ENCODE measurements around the gene SYMPK.
"Not testable (repeated sequence)": the region's sequence is repeated elsewhere in the genome, so short reads cannot be mapped to it uniquely, and the experiment has no call there.

Gene SYMPK

GRCh38 chr19:45872095-45872919, 9.4 kb upstream of the SYMPK start:
- TF ChIP-seq YY1 (IDR thresholded peaks at IDR 0.05; ENCODE audit: insufficient read depth, insufficient read length) (no peak), SUZ12 (IDR thresholded peaks at IDR 0.05; ENCODE audit: extremely low read depth, insufficient read depth, insufficient read length) (no peak), ZNF274 (IDR thresholded peaks at IDR 0.05; ENCODE audit: low read depth, low read length) (no peak)
- no peak for DNase-seq (ENCODE audit: low read depth, low spot score)
- H3K27me3 ChIP-seq (ENCODE audit: insufficient read depth, insufficient read length), result no peaks in the 10 kb centered on the region

DNA sequence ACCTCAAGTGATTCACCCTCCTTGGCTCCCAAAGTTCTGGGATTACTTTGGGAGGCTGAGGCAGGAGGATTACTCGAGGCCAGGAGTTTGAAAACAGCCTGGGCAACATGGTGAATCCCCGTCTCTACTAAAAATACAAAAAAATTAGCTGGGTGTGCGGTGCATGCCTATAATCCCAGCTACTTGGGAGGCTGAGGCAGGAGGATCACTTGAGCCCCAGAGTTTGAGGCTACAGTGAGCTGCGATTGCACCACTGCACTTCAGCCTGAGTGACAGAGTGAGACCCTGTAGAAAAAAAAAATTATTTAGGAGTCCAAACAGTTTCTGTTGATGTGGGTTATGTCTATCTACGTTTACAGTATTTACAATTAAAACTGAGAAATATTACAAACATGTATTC, 7.9 kb upstream of the SYMPK start:
- Histone ChIP-seq H3K27me3 (ENCODE audit: insufficient read depth, insufficient read length) (no peaks in the 10 kb centered on the region), H3K9ac (ENCODE audit: insufficient read length, low read depth) (no peak overlapping the region), H3K36me3 (ENCODE audit: insufficient read depth, insufficient read length, low read length) (peaks cover 10% of the 10 kb centered on the region), H3K4me1 (ENCODE audit: insufficient read depth, insufficient read length) (peaks cover 6% of the 10 kb centered on the region), H3K4me3 (ENCODE audit: insufficient read length, low read depth) (no peak overlapping the region), H3K9me3 (ENCODE audit: insufficient read depth, low read length) (no peaks in the 10 kb centered on the region)
- TF ChIP-seq YY1 (IDR thresholded peaks at IDR 0.05; ENCODE audit: insufficient read depth, insufficient read length), result no peak
- TF ChIP-seq ZNF274 (IDR thresholded peaks at IDR 0.05; ENCODE audit: low read depth, low read length), result no peak
- no peak for TF ChIP-seq SUZ12 (IDR thresholded peaks at IDR 0.05; ENCODE audit: extremely low read depth, insufficient read depth, insufficient read length)
- no peak for DNase-seq (ENCODE audit: low read depth, low spot score)

More at GRCh38 chr19:45872095-45872919, 9.4 kb upstream of the SYMPK start:
- Histone ChIP-seq H3K4me1 (ENCODE audit: insufficient read depth, insufficient read length) (peaks cover 5% of the 10 kb centered on the region), H3K36me3 (ENCODE audit: insufficient read depth, insufficient read length, low read length) (peaks cover 10% of the 10 kb centered on the region), H3K9ac (ENCODE audit: insufficient read length, low read depth) (no peak overlapping the region), H3K9me3 (ENCODE audit: insufficient read depth, low read length) (no peaks in the 10 kb centered on the region), H3K4me3 (ENCODE audit: insufficient read length, low read depth) (no peak overlapping the region)

DNA sequence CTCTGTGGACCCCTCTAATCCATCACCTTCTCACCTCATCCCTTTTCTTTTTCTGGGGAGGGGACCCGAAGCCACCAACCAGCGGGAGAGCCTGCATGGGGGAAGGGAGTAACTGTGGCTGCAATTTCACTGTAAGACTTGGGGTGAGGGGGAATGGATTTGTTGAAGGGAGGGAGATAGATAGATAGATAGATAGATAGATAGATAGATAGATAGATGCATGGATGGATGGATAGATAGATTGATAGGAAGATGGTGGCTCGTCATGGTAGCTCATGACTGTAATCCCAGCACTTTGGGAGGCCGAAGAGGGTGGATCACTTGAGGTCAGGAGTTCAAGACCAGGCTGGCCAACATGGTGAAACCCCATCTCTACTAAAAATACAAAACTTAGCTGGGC, 4.3 kb upstream of the SYMPK start:
- H3K9ac ChIP-seq (ENCODE audit: insufficient read length, low read depth); H3K4me3 ChIP-seq (ENCODE audit: insufficient read length, low read depth); H3K4me1 ChIP-seq (ENCODE audit: insufficient read depth, insufficient read length); H3K9me3 ChIP-seq (ENCODE audit: insufficient read depth, low read length); H3K36me3 ChIP-seq (ENCODE audit: insufficient read depth, insufficient read length, low read length); DNase-seq (ENCODE audit: low read depth, low spot score); H3K27me3 ChIP-seq (ENCODE audit: insufficient read depth, insufficient read length): not testable (repeated sequence)

- H3K36me3 ChIP-seq (ENCODE audit: insufficient read depth, insufficient read length, low read length), result no peaks in the 10 kb centered on the region
- H3K4me1 ChIP-seq (ENCODE audit: insufficient read depth, insufficient read length), result peaks cover 6% of the 10 kb centered on the region
- no peaks in the 10 kb centered on the region for H3K27me3 ChIP-seq (ENCODE audit: insufficient read depth, insufficient read length)
- no peak for DNase-seq (ENCODE audit: low read depth, low spot score)
- no peak for TF ChIP-seq ZNF274 (IDR thresholded peaks at IDR 0.05; ENCODE audit: low read depth, low read length)
- TF ChIP-seq YY1 (IDR thresholded peaks at IDR 0.05; ENCODE audit: insufficient read depth, insufficient read length), result no peak
- TF ChIP-seq SUZ12 (IDR thresholded peaks at IDR 0.05; ENCODE audit: extremely low read depth, insufficient read depth, insufficient read length), result no peak
- H3K4me3 ChIP-seq (ENCODE audit: insufficient read length, low read depth), result no peak overlapping the region
- peak overlapping the region; percentile 0 for H3K9ac ChIP-seq (ENCODE audit: insufficient read length, low read depth)
- no peaks in the 10 kb centered on the region for H3K9me3 ChIP-seq (ENCODE audit: insufficient read depth, low read length)
Measured at GRCh38 chr19:45866400-45867176, 3.6 kb upstream of the SYMPK start.

- no peaks in the 10 kb centered on the region for H3K9me3 ChIP-seq (ENCODE audit: insufficient read depth, low read length)
- TF ChIP-seq ZNF274 (IDR thresholded peaks at IDR 0.05; ENCODE audit: low read depth, low read length), result no peak
- H3K36me3 ChIP-seq (ENCODE audit: insufficient read depth, insufficient read length, low read length), result peaks cover 5% of the 10 kb centered on the region
- peak overlapping the region; percentile 65 for H3K4me3 ChIP-seq (ENCODE audit: insufficient read length, low read depth)
- H3K9ac ChIP-seq (ENCODE audit: insufficient read length, low read depth), result peak overlapping the region; percentile 82
- peaks cover 6% of the 10 kb centered on the region for H3K4me1 ChIP-seq (ENCODE audit: insufficient read depth, insufficient read length)
- no peak for DNase-seq (ENCODE audit: low read depth, low spot score)
- no peaks in the 10 kb centered on the region for H3K27me3 ChIP-seq (ENCODE audit: insufficient read depth, insufficient read length)
Measured at GRCh38 chr19:45865269-45865948, 2.5 kb upstream of the SYMPK start.

- Histone ChIP-seq H3K27me3 (ENCODE audit: insufficient read depth, insufficient read length) (no peaks in the 10 kb centered on the region), H3K36me3 (ENCODE audit: insufficient read depth, insufficient read length, low read length) (peaks cover 11% of the 10 kb centered on the region), H3K4me1 (ENCODE audit: insufficient read depth, insufficient read length) (peaks cover 6% of the 10 kb centered on the region), H3K9me3 (ENCODE audit: insufficient read depth, low read length) (no peaks in the 10 kb centered on the region), H3K9ac (ENCODE audit: insufficient read length, low read depth) (peak overlapping the region; percentile 82), H3K4me3 (ENCODE audit: insufficient read length, low read depth) (peak overlapping the region; percentile 65)
- DNase-seq (ENCODE audit: low read depth, low spot score), result no peak
- no peak for TF ChIP-seq ZNF274 (IDR thresholded peaks at IDR 0.05; ENCODE audit: low read depth, low read length)
- no peak for TF ChIP-seq SUZ12 (IDR thresholded peaks at IDR 0.05; ENCODE audit: extremely low read depth, insufficient read depth, insufficient read length)
Measured at GRCh38 chr19:45864629-45865082, 1.7 kb upstream of the SYMPK start.

Data from NT2/D1 (cell line).